SK-N-SH treated with all-trans-retinoic acid at 6 μM for 48 hours (cell line): Measurements from ENCODE around the gene DPYSL4.

ENCODE experiments used
- BACH2 ChIP-seq: fragments of 250-450 bp; sonication (Bioruptor Pico); IDR thresholded peaks from 2 replicates; pipeline ENCODE4 v1.9.0; 2021; ENCODE audit warnings: mild to moderate bottlenecking, borderline replicate concordance
- CSDC2 ChIP-seq: fragments of 250-450 bp; sonication (Bioruptor Pico); IDR thresholded peaks from 2 replicates; pipeline ENCODE4 v1.5.0; 2020; ENCODE audit warnings: mild to moderate bottlenecking, moderate library complexity
- ISL1 ChIP-seq: fragments of 250-450 bp; sonication (Bioruptor Pico); IDR thresholded peaks from 2 replicates; pipeline ENCODE4 v2.1.2; 2022; ENCODE audit warnings: mild to moderate bottlenecking, moderate library complexity
- OSR1 ChIP-seq: fragments of 250-450 bp; sonication (Bioruptor Pico); IDR thresholded peaks from 2 replicates; pipeline ENCODE4 v1.8.0; 2022; ENCODE audit warnings: moderate library complexity, mild to moderate bottlenecking, inconsistent platforms
- TOX ChIP-seq: fragments of 250-450 bp; sonication (Bioruptor Pico); IDR thresholded peaks from 2 replicates; pipeline ENCODE4 v1.8.0; 2021; ENCODE audit warnings: mild to moderate bottlenecking, moderate library complexity, borderline replicate concordance
- ZFP3 ChIP-seq: fragments of 250-450 bp; sonication (Bioruptor Pico); IDR thresholded peaks from 2 replicates; pipeline ENCODE4 v1.5.0; 2020; ENCODE audit warnings: mild to moderate bottlenecking, moderate library complexity
- ZFP30 ChIP-seq: fragments of 450-650 bp; formaldehyde crosslinking; IDR thresholded peaks from 2 replicates; pipeline ENCODE4 v1.5.0; 2022; ENCODE audit warnings: mild to moderate bottlenecking, moderate library complexity
- ZNF70 ChIP-seq: fragments of 450-650 bp; formaldehyde crosslinking; IDR thresholded peaks from 2 replicates; pipeline ENCODE4 v1.5.0; 2020; ENCODE audit warnings: mild to moderate bottlenecking, moderate library complexity
- ZNF8 ChIP-seq: fragments of 450-650 bp; formaldehyde crosslinking; IDR thresholded peaks from 2 replicates; pipeline ENCODE4 v1.5.0; 2020; ENCODE audit warnings: mild to moderate bottlenecking, moderate library complexity
- TF ChIP-seq, protein P1 (sequence below): fragments of 250-450 bp; sonication (Bioruptor Pico); IDR thresholded peaks from 2 replicates; pipeline ENCODE4 v1.8.0; 2021; ENCODE audit warnings: low read depth, mild to moderate bottlenecking, moderate library complexity, borderline replicate concordance
- TF ChIP-seq, protein P2 (sequence below): fragments of 250-450 bp; sonication (Bioruptor Pico); IDR thresholded peaks from 2 replicates; pipeline ENCODE4 v1.5.0; 2020; ENCODE audit warnings: mild to moderate bottlenecking, moderate library complexity
- TF ChIP-seq, protein P3 (sequence below): fragments of 250-450 bp; sonication (Bioruptor Pico); IDR thresholded peaks from 2 replicates; pipeline ENCODE4 v1.8.0; 2020; ENCODE audit warnings: mild to moderate bottlenecking, moderate library complexity, borderline replicate concordance
- TF ChIP-seq, protein P4 (sequence below): fragments of 250-450 bp; sonication (Bioruptor Pico); IDR thresholded peaks from 2 replicates; pipeline ENCODE4 v1.5.1; 2021; ENCODE audit warnings: mild to moderate bottlenecking, moderate library complexity

DNA sequence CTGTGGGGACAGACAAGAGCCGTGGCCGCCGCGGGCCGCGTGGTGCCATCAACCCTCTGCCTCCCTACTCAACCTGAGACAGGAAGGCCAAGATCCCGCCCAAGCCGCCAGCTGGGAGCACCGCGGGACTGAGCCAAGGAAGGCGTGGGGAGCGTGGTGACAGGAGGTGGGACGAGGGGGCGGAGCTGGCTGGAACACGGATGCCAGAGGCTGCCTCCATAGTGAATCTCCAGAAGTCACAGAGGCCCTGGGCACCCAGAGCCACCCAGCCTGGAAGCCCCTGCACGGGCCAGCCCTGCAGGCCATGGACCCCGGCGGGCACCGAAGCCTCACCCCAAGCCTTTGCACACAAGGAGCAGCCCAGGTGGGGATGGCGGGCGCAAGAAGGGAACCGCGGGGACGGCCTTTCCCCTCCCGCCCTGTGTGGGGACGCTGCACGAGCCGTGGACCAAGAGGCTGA is 18.1 kb upstream of the DPYSL4 start:
- TF ChIP-seq, protein P1, sequence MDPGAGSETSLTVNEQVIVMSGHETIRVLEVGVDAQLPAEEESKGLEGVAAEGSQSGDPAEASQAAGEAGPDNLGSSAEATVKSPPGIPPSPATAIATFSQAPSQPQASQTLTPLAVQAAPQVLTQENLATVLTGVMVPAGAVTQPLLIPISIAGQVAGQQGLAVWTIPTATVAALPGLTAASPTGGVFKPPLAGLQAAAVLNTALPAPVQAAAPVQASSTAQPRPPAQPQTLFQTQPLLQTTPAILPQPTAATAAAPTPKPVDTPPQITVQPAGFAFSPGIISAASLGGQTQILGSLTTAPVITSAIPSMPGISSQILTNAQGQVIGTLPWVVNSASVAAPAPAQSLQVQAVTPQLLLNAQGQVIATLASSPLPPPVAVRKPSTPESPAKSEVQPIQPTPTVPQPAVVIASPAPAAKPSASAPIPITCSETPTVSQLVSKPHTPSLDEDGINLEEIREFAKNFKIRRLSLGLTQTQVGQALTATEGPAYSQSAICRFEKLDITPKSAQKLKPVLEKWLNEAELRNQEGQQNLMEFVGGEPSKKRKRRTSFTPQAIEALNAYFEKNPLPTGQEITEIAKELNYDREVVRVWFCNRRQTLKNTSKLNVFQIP (CRISPR knock-in tag): no peak
- TF ChIP-seq, protein P2, sequence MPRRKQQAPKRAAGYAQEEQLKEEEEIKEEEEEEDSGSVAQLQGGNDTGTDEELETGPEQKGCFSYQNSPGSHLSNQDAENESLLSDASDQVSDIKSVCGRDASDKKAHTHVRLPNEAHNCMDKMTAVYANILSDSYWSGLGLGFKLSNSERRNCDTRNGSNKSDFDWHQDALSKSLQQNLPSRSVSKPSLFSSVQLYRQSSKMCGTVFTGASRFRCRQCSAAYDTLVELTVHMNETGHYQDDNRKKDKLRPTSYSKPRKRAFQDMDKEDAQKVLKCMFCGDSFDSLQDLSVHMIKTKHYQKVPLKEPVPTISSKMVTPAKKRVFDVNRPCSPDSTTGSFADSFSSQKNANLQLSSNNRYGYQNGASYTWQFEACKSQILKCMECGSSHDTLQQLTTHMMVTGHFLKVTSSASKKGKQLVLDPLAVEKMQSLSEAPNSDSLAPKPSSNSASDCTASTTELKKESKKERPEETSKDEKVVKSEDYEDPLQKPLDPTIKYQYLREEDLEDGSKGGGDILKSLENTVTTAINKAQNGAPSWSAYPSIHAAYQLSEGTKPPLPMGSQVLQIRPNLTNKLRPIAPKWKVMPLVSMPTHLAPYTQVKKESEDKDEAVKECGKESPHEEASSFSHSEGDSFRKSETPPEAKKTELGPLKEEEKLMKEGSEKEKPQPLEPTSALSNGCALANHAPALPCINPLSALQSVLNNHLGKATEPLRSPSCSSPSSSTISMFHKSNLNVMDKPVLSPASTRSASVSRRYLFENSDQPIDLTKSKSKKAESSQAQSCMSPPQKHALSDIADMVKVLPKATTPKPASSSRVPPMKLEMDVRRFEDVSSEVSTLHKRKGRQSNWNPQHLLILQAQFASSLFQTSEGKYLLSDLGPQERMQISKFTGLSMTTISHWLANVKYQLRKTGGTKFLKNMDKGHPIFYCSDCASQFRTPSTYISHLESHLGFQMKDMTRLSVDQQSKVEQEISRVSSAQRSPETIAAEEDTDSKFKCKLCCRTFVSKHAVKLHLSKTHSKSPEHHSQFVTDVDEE (CRISPR knock-in tag): no peak
- TF ChIP-seq, protein P3, sequence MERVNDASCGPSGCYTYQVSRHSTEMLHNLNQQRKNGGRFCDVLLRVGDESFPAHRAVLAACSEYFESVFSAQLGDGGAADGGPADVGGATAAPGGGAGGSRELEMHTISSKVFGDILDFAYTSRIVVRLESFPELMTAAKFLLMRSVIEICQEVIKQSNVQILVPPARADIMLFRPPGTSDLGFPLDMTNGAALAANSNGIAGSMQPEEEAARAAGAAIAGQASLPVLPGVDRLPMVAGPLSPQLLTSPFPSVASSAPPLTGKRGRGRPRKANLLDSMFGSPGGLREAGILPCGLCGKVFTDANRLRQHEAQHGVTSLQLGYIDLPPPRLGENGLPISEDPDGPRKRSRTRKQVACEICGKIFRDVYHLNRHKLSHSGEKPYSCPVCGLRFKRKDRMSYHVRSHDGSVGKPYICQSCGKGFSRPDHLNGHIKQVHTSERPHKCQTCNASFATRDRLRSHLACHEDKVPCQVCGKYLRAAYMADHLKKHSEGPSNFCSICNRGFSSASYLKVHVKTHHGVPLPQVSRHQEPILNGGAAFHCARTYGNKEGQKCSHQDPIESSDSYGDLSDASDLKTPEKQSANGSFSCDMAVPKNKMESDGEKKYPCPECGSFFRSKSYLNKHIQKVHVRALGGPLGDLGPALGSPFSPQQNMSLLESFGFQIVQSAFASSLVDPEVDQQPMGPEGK: no peak
- TF ChIP-seq ISL1 (no peak), ZNF8 (no peak), ZNF70 (CRISPR knock-in tag) (no peak), CSDC2 (CRISPR knock-in tag) (no peak), OSR1 (CRISPR knock-in tag) (no peak), ZFP3 (CRISPR knock-in tag) (no peak), BACH2 (CRISPR knock-in tag) (no peak), ZFP30 (CRISPR knock-in tag) (no peak), TOX (no peak)
- TF ChIP-seq, protein P4, sequence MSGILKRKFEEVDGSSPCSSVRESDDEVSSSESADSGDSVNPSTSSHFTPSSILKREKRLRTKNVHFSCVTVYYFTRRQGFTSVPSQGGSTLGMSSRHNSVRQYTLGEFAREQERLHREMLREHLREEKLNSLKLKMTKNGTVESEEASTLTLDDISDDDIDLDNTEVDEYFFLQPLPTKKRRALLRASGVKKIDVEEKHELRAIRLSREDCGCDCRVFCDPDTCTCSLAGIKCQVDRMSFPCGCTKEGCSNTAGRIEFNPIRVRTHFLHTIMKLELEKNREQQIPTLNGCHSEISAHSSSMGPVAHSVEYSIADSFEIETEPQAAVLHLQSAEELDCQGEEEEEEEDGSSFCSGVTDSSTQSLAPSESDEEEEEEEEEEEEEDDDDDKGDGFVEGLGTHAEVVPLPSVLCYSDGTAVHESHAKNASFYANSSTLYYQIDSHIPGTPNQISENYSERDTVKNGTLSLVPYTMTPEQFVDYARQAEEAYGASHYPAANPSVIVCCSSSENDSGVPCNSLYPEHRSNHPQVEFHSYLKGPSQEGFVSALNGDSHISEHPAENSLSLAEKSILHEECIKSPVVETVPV (CRISPR knock-in tag): no peak
